CD4-positive, alpha-beta T cell treated with Interleukin-17A for 4 hours (primary cell): ENCODE measurements around the gene CBX7.

Source experiments
- DNase-seq: peaks from one replicate; pipeline ENCODE4 v3.0.0-alpha.2; 2020; ENCODE audit warnings: mixed read lengths

The CBX7 gene

GRCh38 chr22:39146256-39147101, 6.0 kb downstream of the CBX7 start:
- DNase-seq, result no peak

- peak; percentile 68 for DNase-seq
Measured at GRCh38 chr22:39144101-39144767, 8.2 kb downstream of the CBX7 start.

GRCh38 chr22:39142088-39142680, 10.3 kb downstream of the CBX7 start:
- no peak for DNase-seq

GRCh38 chr22:39139933-39140332, 12.5 kb downstream of the CBX7 start:
- DNase-seq, result no peak

- DNase-seq, result no peak
Measured at GRCh38 chr22:39138357-39138997, 14.0 kb downstream of the CBX7 start.

- DNase-seq, result no peak
Measured at GRCh38 chr22:39136317-39136716, 16.2 kb downstream of the CBX7 start.

- peak; percentile 64 for DNase-seq
Measured at GRCh38 chr22:39135092-39135896, 17.2 kb downstream of the CBX7 start.

GRCh38 chr22:39134366-39135091, 18.0 kb downstream of the CBX7 start:
- no peak for DNase-seq

GRCh38 chr22:39133871-39134270, 18.6 kb downstream of the CBX7 start:
- no peak for DNase-seq

- no peak for DNase-seq
Measured at GRCh38 chr22:39132871-39133524, 19.5 kb downstream of the CBX7 start.

GRCh38 chr22:39132281-39132680, 20.2 kb downstream of the CBX7 start:
- no peak for DNase-seq

- no peak for DNase-seq
Measured at GRCh38 chr22:39130892-39131855, 21.3 kb downstream of the CBX7 start.

GRCh38 chr22:39130152-39130704, 22.3 kb downstream of the CBX7 start:
- no peak for DNase-seq

- no peak for DNase-seq
Measured at GRCh38 chr22:39129746-39130145, 22.7 kb downstream of the CBX7 start.

- DNase-seq, result no peak
Measured at GRCh38 chr22:39129081-39129480, 23.4 kb downstream of the CBX7 start.

- DNase-seq, result no peak
Measured at GRCh38 chr22:39128508-39128907, 24.0 kb downstream of the CBX7 start.

GRCh38 chr22:39125622-39126021, 26.9 kb downstream of the CBX7 start:
- no peak for DNase-seq

GRCh38 chr22:39123751-39124581, 28.5 kb downstream of the CBX7 start:
- no peak for DNase-seq
